SK-N-SH treated with all-trans-retinoic acid at 6 μM for 48 hours (cell line): ENCODE measurements around the gene STXBP2.

Source experiments
- ATAC-seq: fragments of 200-7000 bp; cut with Tn5 transposase; 3 replicates; pipeline ENCODE4 v1.9.1; 2020; ENCODE audit warnings: mild to moderate bottlenecking, moderate library complexity
- ARNTL ChIP-seq: fragments of 450-650 bp; formaldehyde crosslinking; IDR thresholded peaks from 2 replicates; pipeline ENCODE4 v1.5.0; 2020; ENCODE audit warnings: low read depth, mild to moderate bottlenecking, moderate library complexity, borderline replicate concordance
- CSDC2 ChIP-seq: fragments of 250-450 bp; sonication (Bioruptor Pico); IDR thresholded peaks from 2 replicates; pipeline ENCODE4 v1.5.0; 2020; ENCODE audit warnings: mild to moderate bottlenecking, moderate library complexity
- CSRNP3 ChIP-seq: fragments of 250-450 bp; sonication (Bioruptor Pico); IDR thresholded peaks from 2 replicates; pipeline ENCODE4 v1.5.1; 2021; ENCODE audit warnings: mild to moderate bottlenecking, moderate library complexity
- ESRRG ChIP-seq: fragments of 250-450 bp; sonication (Bioruptor Pico); IDR thresholded peaks from 2 replicates; pipeline ENCODE4 v1.6.1; 2021; ENCODE audit warnings: mild to moderate bottlenecking
- GLIS3 ChIP-seq: fragments of 250-450 bp; sonication (Bioruptor Pico); IDR thresholded peaks from 2 replicates; pipeline ENCODE4 v1.5.0; 2020; ENCODE audit warnings: mild to moderate bottlenecking, moderate library complexity
- ISL1 ChIP-seq: fragments of 250-450 bp; sonication (Bioruptor Pico); IDR thresholded peaks from 2 replicates; pipeline ENCODE4 v2.1.2; 2022; ENCODE audit warnings: mild to moderate bottlenecking, moderate library complexity
- PPARA ChIP-seq: fragments of 250-450 bp; sonication (Bioruptor Pico); IDR thresholded peaks from 2 replicates; pipeline ENCODE4 v1.5.0; 2020; ENCODE audit warnings: mild to moderate bottlenecking, borderline replicate concordance
- RARB ChIP-seq: fragments of 250-450 bp; sonication (Bioruptor Pico); IDR thresholded peaks from 2 replicates; pipeline ENCODE4 v1.8.0; 2021; ENCODE audit warnings: mild to moderate bottlenecking, moderate library complexity
- SNAI2 ChIP-seq: fragments of 250-450 bp; sonication (Bioruptor Pico); IDR thresholded peaks from 2 replicates; pipeline ENCODE4 v1.5.0; 2020; ENCODE audit warnings: mild to moderate bottlenecking, moderate library complexity
- TCF4 ChIP-seq: fragments of 250-450 bp; sonication (Bioruptor Pico); IDR thresholded peaks from 2 replicates; pipeline ENCODE4 v1.8.0; 2021; ENCODE audit warnings: mild to moderate bottlenecking, moderate library complexity, borderline replicate concordance
- TOX ChIP-seq: fragments of 250-450 bp; sonication (Bioruptor Pico); IDR thresholded peaks from 2 replicates; pipeline ENCODE4 v1.8.0; 2021; ENCODE audit warnings: mild to moderate bottlenecking, moderate library complexity, borderline replicate concordance
- TSHZ2 ChIP-seq: fragments of 250-450 bp; sonication (Bioruptor Pico); IDR thresholded peaks from 2 replicates; pipeline ENCODE4 v1.5.0; 2020; ENCODE audit warnings: mild to moderate bottlenecking, moderate library complexity
- ZC3H10 ChIP-seq: fragments of 250-450 bp; sonication (Bioruptor Pico); IDR thresholded peaks from 2 replicates; pipeline ENCODE4 v1.5.1; 2021; ENCODE audit warnings: mild to moderate bottlenecking, moderate library complexity
- ZFP30 ChIP-seq: fragments of 450-650 bp; formaldehyde crosslinking; IDR thresholded peaks from 2 replicates; pipeline ENCODE4 v1.5.0; 2022; ENCODE audit warnings: mild to moderate bottlenecking, moderate library complexity
- ZNF70 ChIP-seq: fragments of 450-650 bp; formaldehyde crosslinking; IDR thresholded peaks from 2 replicates; pipeline ENCODE4 v1.5.0; 2020; ENCODE audit warnings: mild to moderate bottlenecking, moderate library complexity

The STXBP2 gene

GRCh38 chr19:7679771-7680605 is 43.1 kb downstream of the STXBP2 start:
- TF ChIP-seq TOX, result no peak
- no peak for TF ChIP-seq PPARA (CRISPR knock-in tag)
- no peak for ATAC-seq

- ATAC-seq, result peak; percentile 90
- no peak for TF ChIP-seq ZNF70 (CRISPR knock-in tag)
- no peak for TF ChIP-seq CSRNP3
- TF ChIP-seq TOX, result no peak
- TF ChIP-seq ZC3H10, result no peak
- TF ChIP-seq PPARA (CRISPR knock-in tag), result no peak
- TF ChIP-seq RARB, result no peak
- TF ChIP-seq ISL1, result no peak
- TF ChIP-seq TSHZ2 (CRISPR knock-in tag), result no peak
- no peak for TF ChIP-seq CSDC2 (CRISPR knock-in tag)
- TF ChIP-seq SNAI2 (CRISPR knock-in tag), result no peak
These were observed 43.9 kb downstream of the STXBP2 start, which contains the start of gene TRAPPC5 for GRCh38 chr19:7680606-7681339. Gene TRAPPC5, plus strand, starts transcription at chr19:7680833. Its CDS starts 1,421 bp downstream, at chr19:7682254.

GRCh38 chr19:7681340-7682174 is 44.6 kb downstream of the STXBP2 start:
- peak; percentile 40 for ATAC-seq
- TF ChIP-seq ESRRG (CRISPR knock-in tag) (no peak), SNAI2 (CRISPR knock-in tag) (no peak), CSDC2 (CRISPR knock-in tag) (no peak), TCF4 (CRISPR knock-in tag) (no peak), ARNTL (CRISPR knock-in tag) (no peak), ZNF70 (CRISPR knock-in tag) (no peak), GLIS3 (no peak), TSHZ2 (CRISPR knock-in tag) (no peak)

GRCh38 chr19:7682175-7682855 is 45.4 kb downstream of the STXBP2 start:
- no peak for ATAC-seq
- TF ChIP-seq ZFP30 (CRISPR knock-in tag) (no peak), ARNTL (CRISPR knock-in tag) (no peak), CSRNP3 (no peak), TOX (no peak)
